ENCODE results near the gene CRIM1. TPM values are rescaled to one million over a fixed set of nuclear protein-coding genes. Genes with fewer than 3 reads are reported as not detected.
A peak's percentile ranks its signal among the peaks of the same experiment; 100 is the strongest.

CRIM1 gene
- total RNA-seq, 1 experiment from 2014 or later = 24.1 TPM

GRCh38 chr2:36469106-36469477, 113.5 kb downstream of the CRIM1 start (continued):
- TF ChIP-seq AFF4 (CRISPR knock-in tag; IDR thresholded peaks at IDR 0.05; ENCODE audit: borderline replicate concordance) (no peak), ATF1 (CRISPR knock-in tag; IDR thresholded peaks at IDR 0.05) (no peak), ZNF232 (CRISPR knock-in tag; IDR thresholded peaks at IDR 0.05) (no peak), SMAD3 (CRISPR knock-in tag; IDR thresholded peaks at IDR 0.05; ENCODE audit: borderline replicate concordance) (no peak), NFATC4 (CRISPR knock-in tag; IDR thresholded peaks at IDR 0.05) (no peak), ZNF121 (CRISPR knock-in tag; IDR thresholded peaks at IDR 0.05) (no peak), PRDM15 (CRISPR knock-in tag; IDR thresholded peaks at IDR 0.05) (no peak), JUN (CRISPR knock-in tag; IDR thresholded peaks at IDR 0.05) (no peak)
- TF ChIP-seq, protein P1, sequence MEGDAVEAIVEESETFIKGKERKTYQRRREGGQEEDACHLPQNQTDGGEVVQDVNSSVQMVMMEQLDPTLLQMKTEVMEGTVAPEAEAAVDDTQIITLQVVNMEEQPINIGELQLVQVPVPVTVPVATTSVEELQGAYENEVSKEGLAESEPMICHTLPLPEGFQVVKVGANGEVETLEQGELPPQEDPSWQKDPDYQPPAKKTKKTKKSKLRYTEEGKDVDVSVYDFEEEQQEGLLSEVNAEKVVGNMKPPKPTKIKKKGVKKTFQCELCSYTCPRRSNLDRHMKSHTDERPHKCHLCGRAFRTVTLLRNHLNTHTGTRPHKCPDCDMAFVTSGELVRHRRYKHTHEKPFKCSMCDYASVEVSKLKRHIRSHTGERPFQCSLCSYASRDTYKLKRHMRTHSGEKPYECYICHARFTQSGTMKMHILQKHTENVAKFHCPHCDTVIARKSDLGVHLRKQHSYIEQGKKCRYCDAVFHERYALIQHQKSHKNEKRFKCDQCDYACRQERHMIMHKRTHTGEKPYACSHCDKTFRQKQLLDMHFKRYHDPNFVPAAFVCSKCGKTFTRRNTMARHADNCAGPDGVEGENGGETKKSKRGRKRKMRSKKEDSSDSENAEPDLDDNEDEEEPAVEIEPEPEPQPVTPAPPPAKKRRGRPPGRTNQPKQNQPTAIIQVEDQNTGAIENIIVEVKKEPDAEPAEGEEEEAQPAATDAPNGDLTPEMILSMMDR (IDR thresholded peaks at IDR 0.05) = no peak

GRCh38 chr2:36469710-36470109, 114.1 kb downstream of the CRIM1 start:
- Mint-ChIP-seq H3K27ac (peak overlapping the region; percentile 50), H3K4me1 (peaks cover 27% of the 10 kb centered on the region), H3K4me3 (no peak overlapping the region), H3K9me3 (peaks cover 9% of the 10 kb centered on the region), H3K36me3 (peaks cover 56% of the 10 kb centered on the region), H3K27me3 (ENCODE audit: low read depth) (no peaks in the 10 kb centered on the region)
- TF ChIP-seq NR2C2 (CRISPR knock-in tag; IDR thresholded peaks at IDR 0.05) (no peak), ATF1 (CRISPR knock-in tag; IDR thresholded peaks at IDR 0.05) (no peak), ATF2 (CRISPR knock-in tag; IDR thresholded peaks at IDR 0.05; ENCODE audit: borderline replicate concordance, low read depth) (no peak), TEAD1 (CRISPR knock-in tag; IDR thresholded peaks at IDR 0.05) (no peak), FOXP1 (CRISPR knock-in tag; IDR thresholded peaks at IDR 0.05; ENCODE audit: borderline replicate concordance) (no peak), ZNF232 (CRISPR knock-in tag; IDR thresholded peaks at IDR 0.05) (no peak), AR (CRISPR knock-in tag; IDR thresholded peaks at IDR 0.05) (no peak)
- ATAC-seq (peak; percentile 65; the same call in 1 of the 2 replicates), DNase-seq (ENCODE audit: low spot score) (no peak)
- POLR2A ChIA-PET = no interaction called here
- CTCF ChIA-PET = no interaction called here
